Esophagus squamous epithelium (tissue), 4 donors: ENCODE data around the gene HHATL.

ENCODE experiments used
- POLR2A ChIP-seq, 4 donors: fragments of 450-650 bp; IDR thresholded peaks; one replicate each; pipeline ENCODE4 v1.6.1; 2017; ENCODE audit warnings: antibody characterized with exemption in 4 of 4, mild to moderate bottlenecking in 4 of 4, moderate library complexity in 3 of 4
- TF ChIP-seq, protein P1 (sequence below), 6 experiments: fragments of 450-650 bp in 4 of 6; fragments of 200-600 bp in 2 of 6; sonication (generic) in 2 of 6; IDR thresholded peaks; one replicate each; pipeline ENCODE4 v1.5.1; 2016 to 2019; ENCODE audit warnings: antibody characterized with exemption in 6 of 6, mild to moderate bottlenecking in 4 of 6, moderate library complexity in 4 of 6

- TF ChIP-seq, protein P1, sequence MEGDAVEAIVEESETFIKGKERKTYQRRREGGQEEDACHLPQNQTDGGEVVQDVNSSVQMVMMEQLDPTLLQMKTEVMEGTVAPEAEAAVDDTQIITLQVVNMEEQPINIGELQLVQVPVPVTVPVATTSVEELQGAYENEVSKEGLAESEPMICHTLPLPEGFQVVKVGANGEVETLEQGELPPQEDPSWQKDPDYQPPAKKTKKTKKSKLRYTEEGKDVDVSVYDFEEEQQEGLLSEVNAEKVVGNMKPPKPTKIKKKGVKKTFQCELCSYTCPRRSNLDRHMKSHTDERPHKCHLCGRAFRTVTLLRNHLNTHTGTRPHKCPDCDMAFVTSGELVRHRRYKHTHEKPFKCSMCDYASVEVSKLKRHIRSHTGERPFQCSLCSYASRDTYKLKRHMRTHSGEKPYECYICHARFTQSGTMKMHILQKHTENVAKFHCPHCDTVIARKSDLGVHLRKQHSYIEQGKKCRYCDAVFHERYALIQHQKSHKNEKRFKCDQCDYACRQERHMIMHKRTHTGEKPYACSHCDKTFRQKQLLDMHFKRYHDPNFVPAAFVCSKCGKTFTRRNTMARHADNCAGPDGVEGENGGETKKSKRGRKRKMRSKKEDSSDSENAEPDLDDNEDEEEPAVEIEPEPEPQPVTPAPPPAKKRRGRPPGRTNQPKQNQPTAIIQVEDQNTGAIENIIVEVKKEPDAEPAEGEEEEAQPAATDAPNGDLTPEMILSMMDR (IDR thresholded peaks at IDR 0.05) = no peak
- TF ChIP-seq POLR2A (IDR thresholded peaks at IDR 0.05) = no peak
These were observed 11.6 kb downstream of the HHATL start for GRCh38 chr3:42690766-42691680.
